UCSD-AML1 (cell line): ENCODE results near the gene CYP27B1.
A peak's percentile ranks its signal among the peaks of the same experiment; 100 is the strongest.

Experiments
- DNase-seq: peaks from one replicate; lab custom pipeline; 2025; ENCODE audit not compliant: unreplicated experiment; lab: John Stamatoyannopoulos, UW

Gene CYP27B1

DNA sequence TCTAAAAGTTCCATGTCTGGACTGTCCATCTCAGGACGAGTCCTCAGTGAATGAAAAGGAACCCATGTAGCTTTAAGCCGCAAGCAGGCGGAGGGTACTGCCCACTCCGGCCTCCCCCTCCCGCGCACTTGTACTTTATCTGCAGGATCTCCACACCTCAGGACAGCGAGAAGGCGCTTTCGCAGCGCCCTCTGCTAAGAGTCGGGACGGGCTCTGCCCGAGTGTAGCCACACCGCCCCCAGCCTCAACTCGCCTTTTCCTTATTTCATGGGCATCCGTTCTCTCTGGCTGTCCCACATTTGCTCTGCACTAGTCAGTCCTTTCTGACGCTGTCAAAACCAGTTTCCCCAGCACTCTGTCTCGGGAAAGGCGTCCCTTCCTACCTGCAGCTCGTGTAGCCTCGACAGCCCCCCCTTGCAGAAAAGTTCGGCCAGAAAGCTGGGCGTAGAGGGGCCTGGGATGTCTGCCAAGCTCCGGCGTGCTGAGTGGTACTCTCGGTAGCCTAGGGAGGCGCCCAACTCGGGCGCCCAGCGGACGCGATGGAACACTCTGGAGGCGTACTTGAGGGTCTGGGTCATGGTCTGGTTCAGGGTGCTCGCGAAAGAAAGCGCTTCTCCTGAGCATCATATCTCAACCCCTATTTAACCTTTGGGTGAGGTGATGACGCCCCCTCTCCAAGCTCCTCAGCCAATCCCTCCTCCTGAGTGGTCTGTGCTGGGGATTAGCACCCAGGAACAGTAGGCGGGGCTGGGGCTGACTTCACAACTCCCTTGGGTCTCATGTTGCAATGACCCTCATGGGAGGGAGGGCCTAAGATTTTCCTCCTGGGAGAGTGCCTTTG lies at the start of gene CYP27B1:
CYP27B1 (minus strand) TSS at position 615 of the 841 bp plus-strand sequence; CDS start at position 578, 37 bp downstream.
- no peak for DNase-seq

DNA sequence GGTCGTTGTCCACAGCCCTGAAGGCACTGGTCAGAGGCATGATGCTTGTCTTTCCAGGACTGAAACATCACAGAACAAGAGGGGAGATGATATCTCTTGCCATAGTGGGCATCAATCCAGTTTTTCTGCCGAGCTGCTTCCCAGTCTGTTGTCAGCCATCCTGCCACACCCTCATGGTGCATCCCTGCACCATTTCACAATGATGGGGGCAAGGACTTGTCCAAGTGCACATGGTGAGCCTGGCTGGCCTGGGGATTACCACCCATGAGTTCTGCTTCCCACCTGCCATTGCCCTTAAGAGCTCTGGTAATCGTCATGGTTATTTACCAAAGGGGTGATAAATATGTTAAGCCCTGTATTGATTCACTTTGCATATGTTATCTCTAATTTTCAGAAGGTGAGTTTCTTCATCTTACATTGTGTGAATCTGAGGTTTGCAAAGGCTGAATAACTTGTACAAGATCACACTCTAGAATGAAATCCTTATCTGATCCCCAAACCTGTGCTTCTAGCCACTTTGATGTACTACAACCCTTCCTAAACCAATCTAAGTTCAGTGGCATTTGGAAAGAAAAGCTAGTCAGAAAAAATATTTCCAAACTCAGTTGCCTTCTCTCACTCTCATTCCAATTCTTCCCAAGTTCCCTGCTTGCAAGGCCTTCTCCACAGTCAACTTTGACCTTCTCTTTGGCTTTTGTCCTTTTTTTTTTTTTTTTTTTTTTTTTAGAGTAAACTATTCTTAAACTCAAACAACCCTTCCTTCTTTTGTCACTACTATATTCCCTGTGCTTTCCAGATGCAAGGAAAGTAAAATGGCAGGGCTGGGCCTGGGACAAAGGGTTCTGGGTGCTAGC lies 49.4 kb upstream of the CYP27B1 start:
- no peak for DNase-seq

DNA sequence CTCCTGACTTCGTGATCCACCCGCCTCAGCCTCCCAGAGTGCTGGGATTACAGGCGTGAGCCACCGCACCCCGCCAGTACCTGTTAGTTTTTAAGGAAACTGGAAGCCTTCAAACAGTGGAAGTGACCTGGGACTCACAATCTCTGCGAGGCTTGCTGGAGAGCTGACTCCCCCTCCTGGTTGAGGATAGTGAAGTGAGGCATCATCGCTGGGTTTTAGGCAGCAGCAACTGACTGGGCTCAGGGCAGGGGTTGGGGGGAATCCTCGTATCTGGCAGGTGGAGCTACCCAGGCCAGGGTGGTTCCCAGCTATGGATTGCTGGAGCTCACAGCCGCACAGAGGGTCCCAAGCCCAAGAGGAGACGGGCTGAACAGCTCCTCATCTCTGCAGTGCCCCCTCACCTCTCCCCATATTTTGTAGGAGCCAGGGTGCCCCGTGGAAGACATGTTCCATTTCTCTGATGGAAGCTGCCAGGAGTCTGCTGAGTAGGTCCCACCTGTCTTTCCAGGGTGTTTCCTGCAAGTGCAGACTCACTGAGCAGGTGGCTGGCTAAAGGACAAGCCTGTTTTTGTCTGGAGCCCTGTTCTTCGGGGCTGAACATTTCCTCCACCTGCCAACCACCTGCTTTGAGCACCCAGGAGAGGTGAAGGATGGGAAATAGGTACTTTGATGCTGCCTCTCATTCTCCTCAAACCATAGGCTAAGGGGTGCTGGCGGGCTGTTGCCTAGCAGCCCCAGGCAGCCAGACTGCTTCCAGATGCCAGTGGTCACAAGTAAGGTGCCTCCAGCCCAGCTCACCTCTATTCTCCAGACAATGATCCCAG lies 48.5 kb upstream of the CYP27B1 start:
- DNase-seq: no peak

- DNase-seq: no peak
These were observed 47.3 kb upstream of the CYP27B1 start for GRCh38 chr12:57813971-57814772.

- no peak for DNase-seq
These were observed 46.5 kb upstream of the CYP27B1 start for GRCh38 chr12:57813111-57813970.

- no peak for DNase-seq
These were observed 44.3 kb upstream of the CYP27B1 start for GRCh38 chr12:57811028-57811755.

DNA sequence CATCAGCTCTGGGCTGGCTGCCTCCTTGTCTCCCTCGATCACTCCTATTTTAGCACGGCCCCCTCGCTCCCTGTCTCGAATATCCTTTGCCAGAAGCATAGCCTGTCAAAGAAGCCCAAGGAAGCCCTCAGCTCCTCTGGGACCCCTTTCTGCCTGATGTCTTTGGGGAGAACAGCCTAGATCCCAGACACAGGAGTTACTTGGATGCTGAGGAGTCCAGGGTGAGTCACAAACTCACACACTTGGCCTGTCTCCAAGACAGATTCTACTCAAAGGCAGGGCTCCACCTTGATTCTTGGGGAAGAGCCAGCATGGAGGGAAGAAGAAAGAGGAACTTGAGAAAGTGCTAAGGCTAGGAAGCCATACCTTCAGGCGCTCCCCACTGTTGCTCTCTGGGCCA lies 43.6 kb upstream of the CYP27B1 start:
- DNase-seq: no peak

DNA sequence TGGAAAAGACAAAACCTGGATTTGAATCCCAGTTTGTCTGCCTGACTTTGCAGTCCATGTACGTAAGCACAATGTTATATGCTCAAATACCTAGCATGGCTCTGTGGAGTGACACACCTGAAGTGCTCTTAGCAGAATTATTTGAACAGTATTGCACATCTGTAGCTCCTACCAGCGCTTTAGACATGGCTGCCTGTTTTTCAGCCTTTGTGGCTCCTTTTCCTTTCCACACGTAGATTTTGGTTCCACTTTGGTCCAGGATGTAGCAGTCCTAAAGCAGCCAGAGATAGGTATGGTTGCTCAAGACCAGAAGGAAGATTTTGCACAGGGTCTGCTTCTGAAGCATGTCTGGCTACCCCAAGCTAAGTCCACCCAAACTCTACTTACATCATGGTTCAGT lies 42.5 kb upstream of the CYP27B1 start:
- no peak for DNase-seq

GRCh38 chr12:57808351-57808750 lies 41.5 kb upstream of the CYP27B1 start:
- DNase-seq: no peak

DNA sequence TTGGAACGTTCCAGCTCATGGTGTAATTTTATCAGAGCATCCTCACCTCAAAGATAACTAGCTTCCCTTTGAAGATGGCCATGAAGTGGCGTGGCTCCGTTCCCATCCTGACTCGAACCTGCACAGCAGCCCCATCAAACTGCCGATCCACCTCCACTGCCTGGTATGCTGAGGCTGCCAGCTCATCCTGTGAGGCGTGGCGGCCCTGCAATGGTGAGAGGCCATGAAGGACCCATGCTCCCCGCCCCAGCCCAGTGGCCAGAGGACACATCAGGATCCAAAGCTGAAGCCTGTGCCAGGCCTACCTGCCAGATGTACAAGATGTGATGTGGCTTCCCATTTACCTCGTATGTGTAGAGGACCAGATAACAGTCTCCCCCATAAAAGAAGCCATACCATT lies 40.4 kb upstream of the CYP27B1 start:
- DNase-seq: no peak

DNA sequence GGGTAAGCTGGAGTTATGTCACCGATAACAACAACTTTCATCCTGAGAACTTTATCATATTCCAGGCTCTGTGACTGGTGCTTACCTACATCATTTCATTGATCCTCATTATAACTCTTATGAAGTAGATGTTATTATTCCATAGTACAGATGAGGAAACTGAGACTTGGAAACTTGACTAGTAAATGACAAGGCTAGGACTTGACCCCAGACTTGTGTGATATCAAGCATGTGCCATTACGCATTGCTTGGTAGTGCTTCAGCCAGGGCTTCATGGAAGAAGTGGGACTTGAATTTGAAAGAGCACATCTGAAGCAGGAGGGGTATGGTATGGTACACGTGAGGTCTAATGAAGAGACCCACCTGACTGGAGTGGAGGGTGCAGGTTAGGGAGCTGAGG lies 39.8 kb upstream of the CYP27B1 start:
- DNase-seq: no peak

- DNase-seq: peak; percentile 32
These were observed 36.5 kb upstream of the CYP27B1 start for GRCh38 chr12:57803319-57803893.

- no peak for DNase-seq
These were observed 35.7 kb upstream of the CYP27B1 start for GRCh38 chr12:57802607-57803006.

DNA sequence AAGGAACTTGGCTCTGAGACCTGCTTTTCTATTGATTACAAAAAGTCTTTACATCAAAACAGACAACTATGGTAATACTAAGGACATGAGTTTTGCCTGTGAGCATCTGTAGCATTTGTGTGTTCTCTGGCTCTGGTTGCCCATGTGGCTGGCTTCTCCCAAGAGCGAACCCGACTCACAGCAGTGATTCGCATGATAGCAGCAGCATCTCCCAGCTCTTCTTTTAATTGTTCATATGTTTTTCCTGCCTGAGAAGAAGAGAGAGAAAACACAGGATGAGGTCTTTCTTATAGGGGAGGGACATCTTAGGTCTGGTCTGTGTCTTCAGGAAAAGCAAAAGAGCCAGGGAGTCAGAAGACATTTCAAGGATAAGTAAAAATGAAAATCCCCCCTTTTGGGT lies 34.1 kb upstream of the CYP27B1 start:
- no peak for DNase-seq

GRCh38 chr12:57797933-57798332 lies 31.1 kb upstream of the CYP27B1 start:
- DNase-seq: no peak

DNA sequence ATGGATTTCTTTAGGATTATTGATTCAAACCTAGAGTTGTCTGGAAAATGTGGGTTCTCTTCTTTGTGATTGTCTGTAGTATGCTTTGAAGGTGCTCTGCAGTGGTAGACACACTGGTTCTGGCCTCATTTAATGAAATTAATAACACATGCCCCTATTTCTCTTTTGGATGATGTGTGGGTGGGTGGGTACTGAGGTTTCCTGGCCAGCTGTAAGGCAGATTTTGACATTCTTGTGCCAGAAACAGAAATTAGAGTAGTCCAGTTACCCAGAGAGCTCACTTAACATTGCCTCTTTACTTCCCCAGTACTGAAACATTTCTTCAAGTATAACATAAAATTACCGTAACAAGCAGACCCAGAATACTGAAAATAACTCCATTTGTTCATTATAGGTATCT lies 30.1 kb upstream of the CYP27B1 start:
- DNase-seq: no peak

- no peak for DNase-seq
These were observed 28.5 kb upstream of the CYP27B1 start for GRCh38 chr12:57795354-57795753.

DNA sequence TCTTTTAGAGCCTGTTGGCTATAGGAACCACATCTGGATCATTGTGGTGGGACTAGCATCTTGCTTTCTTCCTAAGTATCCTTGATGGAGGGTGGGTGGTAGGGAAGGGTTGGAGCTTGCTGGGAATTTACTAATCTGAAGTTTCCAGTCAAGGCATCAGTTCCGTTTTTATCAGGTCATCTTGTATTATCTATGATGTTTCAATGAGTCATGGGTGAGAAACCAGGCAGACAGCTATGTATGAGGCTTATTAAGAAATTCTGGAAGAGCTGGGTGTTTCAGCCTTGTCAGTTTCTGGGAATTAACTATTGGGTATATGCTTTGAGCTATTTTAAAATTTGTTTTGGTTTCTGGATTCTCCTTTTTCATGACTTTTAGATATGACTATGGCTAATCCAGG lies 27.0 kb upstream of the CYP27B1 start:
- DNase-seq: no peak
